ENCODE results near the gene FAM219B. TPM values are rescaled to one million over a fixed set of nuclear protein-coding genes. Genes with fewer than 3 reads are reported as not detected.

The FAM219B gene
- total RNA-seq, 1 experiment from 2014 or later, result 41.8 TPM

DNA sequence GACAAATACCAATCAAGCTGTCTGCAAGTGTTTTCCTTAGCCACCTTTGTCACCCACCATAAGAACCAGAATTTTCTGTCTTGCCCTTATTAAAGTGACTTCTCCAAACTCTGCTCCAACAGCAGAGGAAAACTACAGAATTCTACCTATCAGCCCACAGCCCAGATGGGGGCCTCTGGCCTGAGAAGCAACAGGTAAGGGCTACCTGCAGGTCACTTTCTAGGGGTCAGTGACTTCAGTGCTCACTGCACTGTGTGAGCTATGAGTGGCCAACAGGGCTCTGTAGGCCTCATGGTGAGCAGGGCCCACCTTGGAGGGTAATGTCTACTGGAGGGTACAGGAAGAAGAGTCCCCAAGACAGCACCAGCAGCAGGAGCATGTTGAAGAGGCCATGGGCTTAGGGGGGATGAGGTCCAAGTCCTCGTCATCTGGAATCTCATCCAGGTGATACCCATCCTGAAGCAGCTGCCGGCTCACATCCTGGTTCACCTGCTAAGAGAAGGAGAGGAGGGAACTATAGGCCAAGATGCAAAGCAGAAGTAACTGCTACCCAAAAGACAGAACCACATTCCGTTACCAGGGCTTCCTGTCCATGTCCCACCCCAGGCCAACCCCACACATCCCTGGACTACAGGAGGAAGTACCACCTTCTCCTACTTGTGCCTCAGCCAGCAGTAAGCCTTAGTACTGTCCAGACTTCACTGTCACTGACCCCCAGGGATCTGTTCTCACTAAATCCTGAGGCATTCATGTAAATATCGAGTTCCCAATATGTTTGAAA lies 4.2 kb downstream of the FAM219B start:
- H3K9me3 ChIP-seq (ENCODE audit: insufficient read depth, low read depth), result no peaks in the 10 kb centered on the region
- intact Hi-C loops (cut with micrococcal nuclease; ENCODE audit: unreplicated experiment), result loop anchor here (5.0 kb wide), 1 partner anchor 85 kb away; no protein-coding TSS in a partner anchor
- peak overlapping the region; percentile 37; the same call in 1 of the 2 replicates for H3K27ac ChIP-seq

DNA sequence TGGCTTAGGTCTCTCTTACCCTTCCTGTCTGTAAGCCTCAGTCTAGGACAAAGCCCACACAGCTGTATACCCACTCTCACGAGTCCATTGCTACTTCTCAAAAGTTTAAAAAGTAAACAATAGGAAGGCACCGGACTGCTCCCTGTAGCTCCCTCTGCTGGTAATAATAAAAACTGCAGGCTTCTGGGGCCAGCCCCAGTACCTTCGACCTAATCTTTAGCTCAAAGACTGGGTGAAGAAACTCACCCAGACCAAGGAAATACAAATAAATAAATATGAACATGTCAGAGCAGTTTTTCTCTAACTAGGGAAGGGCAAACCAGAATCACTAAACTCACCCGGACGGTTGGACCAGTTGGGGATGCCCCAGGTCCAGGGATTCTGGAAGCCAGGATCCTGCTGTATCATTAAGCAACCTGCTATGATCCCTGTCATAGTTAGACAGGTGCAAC lies 5.0 kb downstream of the FAM219B start:
- H3K9me3 ChIP-seq (ENCODE audit: insufficient read depth, low read depth), result no peaks in the 10 kb centered on the region
- H4K20me1 ChIP-seq (ENCODE audit: insufficient read depth), result no peaks in the 10 kb centered on the region
- ChIA-PET CTCF (interaction anchor here (0.6 to 1.6 kb wide), 13 partner anchors 9 to 135 kb away, joined by 3 to 11 read pairs (median 5); no protein-coding TSS in a partner anchor), POLR2A (ENCODE audit: unreplicated experiment) (interaction anchor here (0.5 to 0.6 kb wide), 3 partner anchors 31 to 621 kb away, joined by 3 to 7 read pairs (median 6); no protein-coding TSS in a partner anchor)
- no peaks in the 10 kb centered on the region for H3K27me3 ChIP-seq (ENCODE audit: insufficient read depth, low read depth)
- no TSS peak for BruUV-seq (replicated peaks)
- intact Hi-C loops (cut with micrococcal nuclease; ENCODE audit: unreplicated experiment), result loop anchor here (2.0 to 5.0 kb wide), 2 partner anchors 59 to 84 kb away; partner anchors contain the start of gene ULK3
- H3F3A ChIP-seq (ENCODE audit: insufficient read depth, low read depth), result peaks cover 31% of the 10 kb centered on the region; the same call in 1 of the 2 replicates
- H3K9me2 ChIP-seq (ENCODE audit: insufficient read depth), result no peaks in the 10 kb centered on the region
- peak overlapping the region; percentile 37; the same call in 1 of the 2 replicates for H3K27ac ChIP-seq
- H3K4me2 ChIP-seq, result 0 out of 2 replicates have a peak overlapping the region, but pooled peaks have one; percentile 8
- peaks cover 28% of the 10 kb centered on the region for H3K4me1 ChIP-seq (replicated peaks; ENCODE audit: insufficient read depth)
- no peak for TF ChIP-seq EZH2 (IDR thresholded peaks at IDR 0.05; ENCODE audit: low read depth)
- TF ChIP-seq, protein P1, sequence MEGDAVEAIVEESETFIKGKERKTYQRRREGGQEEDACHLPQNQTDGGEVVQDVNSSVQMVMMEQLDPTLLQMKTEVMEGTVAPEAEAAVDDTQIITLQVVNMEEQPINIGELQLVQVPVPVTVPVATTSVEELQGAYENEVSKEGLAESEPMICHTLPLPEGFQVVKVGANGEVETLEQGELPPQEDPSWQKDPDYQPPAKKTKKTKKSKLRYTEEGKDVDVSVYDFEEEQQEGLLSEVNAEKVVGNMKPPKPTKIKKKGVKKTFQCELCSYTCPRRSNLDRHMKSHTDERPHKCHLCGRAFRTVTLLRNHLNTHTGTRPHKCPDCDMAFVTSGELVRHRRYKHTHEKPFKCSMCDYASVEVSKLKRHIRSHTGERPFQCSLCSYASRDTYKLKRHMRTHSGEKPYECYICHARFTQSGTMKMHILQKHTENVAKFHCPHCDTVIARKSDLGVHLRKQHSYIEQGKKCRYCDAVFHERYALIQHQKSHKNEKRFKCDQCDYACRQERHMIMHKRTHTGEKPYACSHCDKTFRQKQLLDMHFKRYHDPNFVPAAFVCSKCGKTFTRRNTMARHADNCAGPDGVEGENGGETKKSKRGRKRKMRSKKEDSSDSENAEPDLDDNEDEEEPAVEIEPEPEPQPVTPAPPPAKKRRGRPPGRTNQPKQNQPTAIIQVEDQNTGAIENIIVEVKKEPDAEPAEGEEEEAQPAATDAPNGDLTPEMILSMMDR (conservative IDR thresholded peaks at IDR 0.05), result peak; percentile 96
- no peak overlapping the region for H3K4me3 ChIP-seq
- peaks cover 26% of the 10 kb centered on the region for H3K79me2 ChIP-seq (ENCODE audit: low read depth)
- DNase-seq, result peak; percentile 71 to 85
- peaks cover 21% of the 10 kb centered on the region; the same call in 1 of the 2 replicates for H3K36me3 ChIP-seq (ENCODE audit: low read depth)
- no peak overlapping the region for H2AFZ ChIP-seq

More for the DNA sequence above, 4.2 kb downstream of the FAM219B start:
- Histone ChIP-seq H3K36me3 (ENCODE audit: low read depth) (peaks cover 21% of the 10 kb centered on the region; the same call in 1 of the 2 replicates), H3K4me3 (no peak overlapping the region), H3K79me2 (ENCODE audit: low read depth) (peaks cover 26% of the 10 kb centered on the region), H4K20me1 (ENCODE audit: insufficient read depth) (no peaks in the 10 kb centered on the region), H3K4me2 (0 out of 2 replicates have a peak overlapping the region, but pooled peaks have one; percentile 8), H3K27me3 (ENCODE audit: insufficient read depth, low read depth) (no peaks in the 10 kb centered on the region), H3K4me1 (replicated peaks; ENCODE audit: insufficient read depth) (peaks cover 31% of the 10 kb centered on the region), H2AFZ (no peak overlapping the region), H3K9me2 (ENCODE audit: insufficient read depth) (no peaks in the 10 kb centered on the region), H3F3A (ENCODE audit: insufficient read depth, low read depth) (peaks cover 31% of the 10 kb centered on the region; the same call in 1 of the 2 replicates)
- ChIA-PET CTCF (interaction anchor here (0.6 to 1.6 kb wide), 13 partner anchors 10 to 134 kb away, joined by 3 to 16 read pairs (median 5); no protein-coding TSS in a partner anchor), POLR2A (ENCODE audit: unreplicated experiment) (interaction anchor here (0.6 kb wide), 2 partner anchors 32 to 622 kb away, joined by 3 to 7 read pairs; no protein-coding TSS in a partner anchor)
- TF ChIP-seq EZH2 (IDR thresholded peaks at IDR 0.05; ENCODE audit: low read depth), result no peak
- TF ChIP-seq, protein P1 (conservative IDR thresholded peaks at IDR 0.05), result no peak
- DNase-seq, result no peak
- no TSS peak for BruUV-seq (replicated peaks)

DNA sequence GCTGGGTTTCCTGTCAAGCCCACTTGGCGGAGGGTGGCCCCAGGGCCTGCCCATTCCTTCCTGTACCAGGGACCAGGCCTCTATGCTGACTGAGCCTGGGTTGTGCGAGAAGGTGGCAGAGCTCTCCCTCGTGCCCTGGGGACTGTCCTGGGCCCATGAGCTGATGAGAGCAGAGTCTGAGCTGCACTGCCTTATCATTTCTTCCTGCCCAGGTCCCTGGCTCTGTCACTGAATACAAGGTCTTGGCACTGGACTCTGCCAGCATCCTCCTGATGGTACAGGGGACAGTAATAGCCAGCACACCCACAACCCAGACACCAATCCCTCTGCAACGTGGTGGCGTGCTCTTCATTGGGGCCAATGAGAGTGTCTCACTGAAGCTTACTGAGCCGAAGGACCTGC lies 9.3 kb downstream of the FAM219B start:
- H3K4me1 ChIP-seq (replicated peaks; ENCODE audit: insufficient read depth), result peaks cover 17% of the 10 kb centered on the region
- no peak for DNase-seq
- no peaks in the 10 kb centered on the region for H3K9me3 ChIP-seq (ENCODE audit: insufficient read depth, low read depth)
- no peak overlapping the region for H3K4me2 ChIP-seq
- no TSS peak for BruUV-seq (replicated peaks)
- no peaks in the 10 kb centered on the region for H3K79me2 ChIP-seq (ENCODE audit: low read depth)
- no peaks in the 10 kb centered on the region for H3K9me2 ChIP-seq (ENCODE audit: insufficient read depth)
- peaks cover 21% of the 10 kb centered on the region; the same call in 1 of the 2 replicates for H3F3A ChIP-seq (ENCODE audit: insufficient read depth, low read depth)
- H3K36me3 ChIP-seq (ENCODE audit: low read depth), result peaks cover 4% of the 10 kb centered on the region; the same call in 1 of the 2 replicates
- H2AFZ ChIP-seq, result no peak overlapping the region
- H3K27me3 ChIP-seq (ENCODE audit: insufficient read depth, low read depth), result no peaks in the 10 kb centered on the region
- no peak overlapping the region for H3K4me3 ChIP-seq
- ChIA-PET POLR2A (ENCODE audit: unreplicated experiment) (no interaction called here), CTCF (no interaction called here)
- no peaks in the 10 kb centered on the region for H4K20me1 ChIP-seq (ENCODE audit: insufficient read depth)
- intact Hi-C loops (cut with micrococcal nuclease; ENCODE audit: unreplicated experiment), result loop anchor here (5.0 kb wide), 1 partner anchor 40 kb away; no protein-coding TSS in a partner anchor
- TF ChIP-seq, protein P1 (conservative IDR thresholded peaks at IDR 0.05), result no peak
- TF ChIP-seq EZH2 (IDR thresholded peaks at IDR 0.05; ENCODE audit: low read depth), result no peak
- no peak overlapping the region for H3K27ac ChIP-seq
